WTC11 (cell line): ENCODE measurements around the gene LHB.
"Not testable (repeated sequence)": the region's sequence is repeated elsewhere in the genome, so short reads cannot be mapped to it uniquely, and the experiment has no call there.

Source experiments
- CTCF ChIP-seq: fragments of 200-600 bp; IDR thresholded peaks from 2 replicates; pipeline ENCODE4 v1.8.0; 2022; ENCODE audit warnings: antibody characterized with exemption
- ETV6 ChIP-seq: sonication (generic); formaldehyde crosslinking; IDR thresholded peaks from 2 replicates; pipeline ENCODE4 v1.8.1; 2022; ENCODE audit warnings: mild to moderate bottlenecking, missing genetic modification reagents
- MAX ChIP-seq: sonication (generic); formaldehyde crosslinking; IDR thresholded peaks from 2 replicates; pipeline ENCODE4 v1.8.0; 2022; ENCODE audit warnings: mild to moderate bottlenecking, missing genetic modification reagents
- NR3C1 ChIP-seq: sonication (generic); formaldehyde crosslinking; conservative IDR thresholded peaks from 2 replicates; pipeline ENCODE4 v1.8.1; 2023; ENCODE audit warnings: low read depth, mild to moderate bottlenecking, missing genetic modification reagents
- TEAD4 ChIP-seq: sonication (generic); formaldehyde crosslinking; IDR thresholded peaks from 2 replicates; pipeline ENCODE4 v1.8.0; 2022; ENCODE audit warnings: mild to moderate bottlenecking, missing genetic modification reagents
- TP53 ChIP-seq: sonication (generic); formaldehyde crosslinking; IDR thresholded peaks from 2 replicates; pipeline ENCODE4 v1.8.1; 2023; ENCODE audit warnings: mild to moderate bottlenecking, missing genetic modification reagents
- ZNF121 ChIP-seq: sonication (generic); formaldehyde crosslinking; IDR thresholded peaks from 2 replicates; pipeline ENCODE4 v1.8.0; 2023; ENCODE audit warnings: missing genetic modification reagents
- TF ChIP-seq, protein P1 (sequence below): sonication (generic); formaldehyde crosslinking; IDR thresholded peaks from 2 replicates; pipeline ENCODE4 v1.8.1; 2023; ENCODE audit warnings: mild to moderate bottlenecking, missing genetic modification reagents, moderate library complexity

- not testable (repeated sequence) for TF ChIP-seq CTCF; NR3C1 (CRISPR knock-in tag); ZNF121; TEAD4 (CRISPR knock-in tag); MAX (CRISPR knock-in tag); TP53 (CRISPR knock-in tag); ETV6
- TF ChIP-seq, protein P1, sequence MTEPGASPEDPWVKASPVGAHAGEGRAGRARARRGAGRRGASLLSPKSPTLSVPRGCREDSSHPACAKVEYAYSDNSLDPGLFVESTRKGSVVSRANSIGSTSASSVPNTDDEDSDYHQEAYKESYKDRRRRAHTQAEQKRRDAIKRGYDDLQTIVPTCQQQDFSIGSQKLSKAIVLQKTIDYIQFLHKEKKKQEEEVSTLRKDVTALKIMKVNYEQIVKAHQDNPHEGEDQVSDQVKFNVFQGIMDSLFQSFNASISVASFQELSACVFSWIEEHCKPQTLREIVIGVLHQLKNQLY (CRISPR knock-in tag), result not testable (repeated sequence)
Measured at GRCh38 chr19:49038557-49039276, 21.8 kb upstream of the LHB start.
